ENCODE results near the gene BAZ2A. TPM values are rescaled to one million over a fixed set of nuclear protein-coding genes. Genes with fewer than 3 reads are reported as not detected.
A peak's percentile ranks its signal among the peaks of the same experiment; 100 is the strongest.

BAZ2A gene
- total RNA-seq, 1 experiment from 2014 or later = 2.4 TPM

DNA sequence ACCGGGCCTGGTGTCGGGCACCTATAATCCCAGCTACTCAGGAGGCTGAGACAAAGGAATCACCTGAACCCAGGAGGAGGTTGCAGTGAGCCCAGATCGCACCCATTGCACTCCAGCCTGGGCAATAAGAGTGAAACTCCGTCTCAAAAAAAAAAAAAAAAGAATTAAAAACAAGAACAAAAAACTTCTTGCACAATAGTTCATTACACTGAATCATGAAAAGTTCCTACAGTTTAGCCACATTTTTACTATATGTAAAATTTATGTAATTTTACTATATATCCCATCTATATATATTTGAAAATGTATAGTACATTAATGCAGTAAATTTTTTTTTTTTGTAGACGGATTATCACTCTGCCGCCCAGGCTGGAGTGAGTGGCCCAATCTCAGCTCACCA, 11.1 kb upstream of the BAZ2A start:
- Histone ChIP-seq H3K9me3 (no peaks in the 10 kb centered on the region; the same call in 1 of the 2 replicates), H3K36me3 (peaks cover 82% of the 10 kb centered on the region), H3K4me3 (no peak overlapping the region)

DNA sequence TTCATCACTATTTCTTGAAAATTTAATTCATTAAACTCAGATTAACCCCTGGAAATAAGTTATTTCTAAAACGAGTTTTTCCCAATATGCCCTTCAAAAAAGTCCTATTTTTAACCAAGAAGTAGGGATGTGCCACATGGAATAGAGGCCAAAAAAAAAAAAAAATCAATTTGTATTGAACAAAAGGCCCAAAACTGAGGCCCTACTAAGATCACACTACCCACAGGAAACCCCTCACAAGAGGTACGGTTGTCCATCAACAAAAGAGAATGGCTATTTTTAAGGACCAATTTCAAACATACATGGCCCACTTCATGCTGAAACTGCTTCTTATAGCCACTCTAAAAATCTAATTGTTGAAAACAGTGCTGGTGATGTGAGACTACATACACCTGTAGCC, 7.5 kb upstream of the BAZ2A start:
- no peaks in the 10 kb centered on the region for H3K27me3 ChIP-seq
- DNase-seq = no peak
- H3K9me3 ChIP-seq = no peaks in the 10 kb centered on the region
- H3K36me3 ChIP-seq = peaks cover 51% of the 10 kb centered on the region
- H3K4me3 ChIP-seq = no peak overlapping the region

More for the DNA sequence above, 11.1 kb upstream of the BAZ2A start:
- H3K27me3 ChIP-seq = no peaks in the 10 kb centered on the region
- no peak for DNase-seq

DNA sequence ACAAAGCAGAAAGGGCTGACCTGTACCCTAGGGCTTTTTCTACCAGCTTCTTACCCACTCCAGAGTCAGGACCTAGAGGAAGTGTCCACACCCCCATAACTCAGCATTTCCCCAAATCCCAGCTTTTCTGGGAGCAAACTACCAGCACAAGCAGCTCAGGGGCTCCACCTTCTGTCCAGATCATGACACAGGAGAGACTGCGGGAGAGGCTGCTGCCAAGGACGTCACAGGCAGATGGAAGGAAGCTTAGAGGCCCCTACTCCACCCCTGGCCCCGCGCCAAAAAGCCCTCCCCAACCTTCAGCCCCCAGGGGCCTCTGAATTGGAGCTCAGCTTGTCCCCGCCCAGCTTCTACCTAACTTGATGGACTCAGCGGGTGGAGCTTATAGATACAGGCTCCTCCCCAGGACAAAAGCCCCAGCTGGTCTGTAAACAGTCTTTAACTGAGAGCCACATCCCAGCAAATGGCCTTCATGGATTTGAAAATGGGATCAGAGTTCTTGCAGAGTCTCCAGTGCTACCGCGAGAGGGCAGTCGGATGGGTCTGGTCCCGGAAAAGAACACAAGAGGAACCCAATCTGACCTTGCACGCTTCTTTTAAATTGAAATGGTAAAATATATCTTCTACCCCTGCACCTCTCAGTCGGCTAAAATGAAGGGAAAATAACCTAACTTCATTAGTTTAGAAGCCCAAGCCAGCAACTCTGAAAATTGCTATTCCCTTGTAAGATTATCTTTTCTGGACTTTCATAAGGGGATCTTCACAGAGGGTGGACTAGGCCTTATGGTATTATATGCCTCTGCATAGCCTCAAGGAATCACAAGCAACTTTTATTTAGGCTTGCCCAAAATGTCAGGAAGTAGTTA, 6.8 kb upstream of the BAZ2A start:
- Histone ChIP-seq H3K36me3 (peaks cover 44% of the 10 kb centered on the region), H3K4me3 (peak overlapping the region; percentile 71), H3K27me3 (no peaks in the 10 kb centered on the region), H3K9me3 (no peaks in the 10 kb centered on the region)
- peak; percentile 99 for DNase-seq

DNA sequence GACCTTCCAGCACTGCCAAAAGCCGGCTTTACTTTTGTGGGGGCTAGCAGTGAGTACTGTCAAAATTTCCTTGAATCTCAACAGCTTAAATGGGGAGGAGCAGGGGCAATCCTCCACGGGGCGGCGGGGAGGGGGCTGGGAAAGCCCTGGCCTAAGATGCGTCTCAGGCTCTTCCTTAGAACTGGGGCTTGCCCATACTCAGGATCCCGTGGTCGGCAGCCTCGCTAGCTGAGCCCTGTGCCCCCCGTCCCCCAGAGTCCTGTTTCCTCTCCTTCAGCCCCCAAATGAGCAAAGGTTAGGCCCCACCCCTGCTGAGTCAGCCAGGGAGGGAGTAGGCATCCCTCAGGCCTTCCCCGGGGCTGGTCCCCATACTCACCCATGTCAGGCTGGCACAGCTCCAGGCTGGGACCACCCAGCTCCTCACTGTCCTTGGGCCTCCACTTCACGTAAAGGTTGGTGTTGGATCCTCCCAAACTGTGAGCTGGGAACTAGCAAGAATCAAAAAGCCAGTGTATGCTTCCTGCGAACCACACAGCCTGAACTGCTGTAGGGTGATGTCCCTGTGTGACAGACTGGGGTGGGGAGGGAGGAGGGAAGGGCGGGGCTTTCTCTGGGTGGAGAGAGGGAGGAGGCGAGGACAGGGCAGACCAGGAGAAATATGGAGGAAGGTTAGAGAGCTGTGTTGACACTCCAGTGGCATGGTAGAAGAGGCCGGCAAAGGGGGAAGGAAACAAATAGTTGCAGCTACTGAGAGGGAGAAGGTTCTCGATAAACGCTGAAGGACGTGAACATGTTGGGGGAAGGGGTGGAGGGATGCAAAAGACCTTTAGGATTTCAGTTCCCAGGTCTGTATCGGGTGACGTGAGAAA, 5.9 kb upstream of the BAZ2A start:
- H3K9me3 ChIP-seq = no peaks in the 10 kb centered on the region
- H3K27me3 ChIP-seq = no peaks in the 10 kb centered on the region
- H3K36me3 ChIP-seq = peaks cover 35% of the 10 kb centered on the region
- peak overlapping the region; percentile 71 for H3K4me3 ChIP-seq
- peak; percentile 92 for DNase-seq

DNA sequence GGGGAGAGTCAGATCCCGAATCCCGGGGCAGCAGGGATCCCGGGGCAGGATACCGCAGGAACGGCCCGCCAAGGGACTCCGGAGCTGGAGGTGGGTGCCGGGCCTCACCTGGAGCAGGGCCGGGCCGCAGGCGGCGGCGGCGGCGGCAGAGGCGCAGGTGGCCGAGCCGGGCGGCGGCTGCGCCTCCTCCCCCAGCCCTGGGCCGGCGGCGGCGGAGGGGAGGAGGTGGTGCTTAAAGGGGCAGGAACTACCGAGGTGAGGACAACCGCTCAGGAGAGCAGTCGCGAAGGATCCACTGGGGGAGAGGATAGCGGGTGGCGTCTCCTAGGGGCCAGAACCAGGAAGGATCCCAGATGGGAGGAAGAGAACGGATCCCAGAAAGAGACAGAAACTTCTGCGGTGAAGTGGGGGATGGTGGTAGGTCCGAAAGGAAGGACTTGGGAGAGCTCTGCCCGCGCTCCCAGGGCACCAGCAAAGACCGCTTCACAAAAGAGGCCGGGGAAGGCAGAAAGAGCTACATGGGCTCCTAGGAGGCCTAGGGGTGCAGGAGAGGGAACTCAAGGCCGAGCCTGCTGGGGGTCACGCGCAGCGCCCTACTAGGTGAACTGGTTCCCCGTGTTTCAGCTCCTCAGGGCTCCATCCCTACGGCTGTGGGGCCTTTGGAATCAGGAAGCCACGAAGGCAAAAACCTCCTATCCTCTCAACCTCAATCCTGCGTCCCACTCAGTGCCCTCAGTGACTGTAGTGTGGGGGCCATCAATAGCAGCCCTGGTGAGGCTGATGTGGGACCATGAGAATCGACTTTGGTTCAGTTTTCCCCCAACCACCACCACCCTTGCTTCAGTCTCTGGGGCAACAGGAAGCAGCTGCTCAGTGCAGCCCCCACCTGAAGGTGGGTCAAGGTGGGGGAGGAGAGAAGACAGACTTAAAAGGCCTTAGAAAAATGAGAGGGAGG, 5.0 kb upstream of the BAZ2A start:
- Histone ChIP-seq H3K27me3 (no peaks in the 10 kb centered on the region), H3K9me3 (no peaks in the 10 kb centered on the region), H3K36me3 (peaks cover 31% of the 10 kb centered on the region), H3K4me3 (peak overlapping the region; percentile 71)
- DNase-seq = peak; percentile 81

DNA sequence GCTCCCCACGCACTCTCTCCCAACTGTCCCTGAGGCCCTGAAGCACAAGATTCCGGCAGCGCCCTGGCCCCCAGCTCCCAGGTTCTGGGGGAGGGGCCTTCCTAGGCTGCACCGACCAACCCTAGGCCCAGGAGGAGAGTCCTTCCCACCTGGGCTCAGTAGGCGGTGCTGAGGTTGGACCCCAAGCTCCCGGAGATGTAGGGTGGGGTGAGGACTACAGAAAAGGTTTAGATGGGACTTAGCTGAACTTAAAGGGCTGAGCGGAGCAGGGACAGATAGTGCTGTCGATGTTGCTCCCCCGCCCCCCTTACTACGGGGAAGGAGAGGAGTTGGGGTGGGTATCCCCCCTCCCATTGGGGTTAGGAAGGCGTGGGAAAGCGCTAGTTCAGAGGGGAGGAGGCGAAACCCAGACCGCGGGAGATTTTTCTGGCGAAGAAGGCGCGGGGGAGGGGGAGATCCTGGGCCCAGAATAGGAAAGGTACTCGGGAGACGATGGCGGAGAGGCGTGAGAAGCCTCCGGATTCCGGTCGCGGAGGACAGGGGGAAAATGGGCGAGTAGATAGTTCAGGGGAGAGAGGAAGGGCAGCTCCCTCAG, 4.2 kb upstream of the BAZ2A start:
- Histone ChIP-seq H3K27me3 (no peaks in the 10 kb centered on the region), H3K4me3 (peak overlapping the region; percentile 71), H3K9me3 (no peaks in the 10 kb centered on the region), H3K36me3 (peaks cover 26% of the 10 kb centered on the region)
- peak; percentile 26 for DNase-seq

DNA sequence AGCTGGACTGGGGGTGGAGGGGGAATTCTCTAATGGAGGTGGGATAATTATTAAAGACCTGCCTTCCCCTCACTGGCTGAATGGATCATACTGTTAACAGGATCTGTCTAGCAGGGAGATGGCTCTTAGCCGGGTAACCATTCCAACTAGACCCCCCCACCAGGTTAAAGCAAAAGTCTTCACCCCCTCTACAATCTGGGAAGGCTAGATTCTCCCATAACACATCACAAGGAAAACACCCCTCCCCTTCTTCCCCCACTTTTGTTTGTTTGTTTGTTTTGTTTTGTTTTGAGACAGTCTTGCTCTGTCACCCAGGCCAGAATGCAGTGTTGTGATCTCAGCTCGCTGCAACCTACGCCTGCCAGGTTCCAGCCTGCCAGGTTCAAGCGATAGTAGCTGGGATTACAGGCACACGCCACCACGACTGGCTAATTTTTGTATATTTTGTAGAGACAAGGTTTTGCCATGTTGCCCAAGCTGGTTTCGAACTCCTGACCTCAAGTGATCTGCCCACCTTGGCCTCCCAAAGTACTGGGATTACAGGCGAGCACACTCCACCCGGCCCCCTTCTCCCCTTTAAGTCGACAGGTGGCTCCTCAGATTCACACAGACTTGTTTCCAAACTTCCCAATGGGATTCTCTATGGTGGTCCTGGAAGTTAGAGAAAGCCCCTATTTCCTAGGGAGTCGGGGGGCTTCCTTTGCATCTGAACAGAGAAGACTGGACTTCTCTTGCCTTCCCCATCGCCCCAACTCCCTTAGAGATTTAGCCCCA, 3.5 kb upstream of the BAZ2A start:
- H3K27me3 ChIP-seq = no peaks in the 10 kb centered on the region
- peaks cover 20% of the 10 kb centered on the region for H3K36me3 ChIP-seq
- H3K9me3 ChIP-seq = no peaks in the 10 kb centered on the region
- H3K4me3 ChIP-seq = peak overlapping the region; percentile 71
- no peak for DNase-seq

DNA sequence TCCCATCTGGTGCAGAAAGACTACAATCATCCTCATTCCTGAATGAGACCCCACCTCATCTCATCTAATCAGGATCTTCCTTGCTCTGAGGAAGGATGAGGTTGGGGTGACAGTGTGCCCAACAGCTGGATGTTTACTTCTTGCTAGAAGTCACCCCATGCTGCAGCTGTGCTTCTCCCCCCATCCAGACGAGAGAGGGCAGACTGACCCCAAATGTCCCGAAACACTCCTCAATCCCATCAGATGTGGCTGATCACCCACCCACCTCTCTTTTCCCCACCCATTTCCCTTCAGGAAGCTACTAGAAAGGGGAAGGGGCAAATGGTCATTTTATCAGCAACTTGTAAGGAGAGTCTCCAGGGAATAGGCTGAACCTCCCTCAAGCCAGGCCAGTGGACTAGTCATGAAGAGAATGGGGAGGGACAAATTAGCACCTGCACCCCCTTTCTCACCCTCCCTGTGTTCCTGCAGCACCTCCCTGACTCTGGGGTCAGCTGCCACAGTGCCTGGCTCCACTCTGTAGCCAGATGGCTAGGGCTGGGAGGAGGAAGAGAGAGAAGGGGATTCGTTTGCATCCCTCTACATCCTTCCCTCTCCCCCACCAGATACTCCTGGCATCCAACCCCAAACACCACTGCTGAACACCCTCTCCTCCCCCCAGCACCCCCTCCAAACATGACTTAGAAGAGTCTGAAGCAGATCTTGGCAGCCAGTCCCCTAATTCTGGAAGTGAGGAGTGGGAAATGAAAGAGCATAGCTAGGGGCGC, 2.8 kb upstream of the BAZ2A start:
- no peak overlapping the region for H3K4me3 ChIP-seq
- DNase-seq = no peak
- H3K27me3 ChIP-seq = no peaks in the 10 kb centered on the region
- H3K9me3 ChIP-seq = no peaks in the 10 kb centered on the region
- peaks cover 14% of the 10 kb centered on the region for H3K36me3 ChIP-seq

DNA sequence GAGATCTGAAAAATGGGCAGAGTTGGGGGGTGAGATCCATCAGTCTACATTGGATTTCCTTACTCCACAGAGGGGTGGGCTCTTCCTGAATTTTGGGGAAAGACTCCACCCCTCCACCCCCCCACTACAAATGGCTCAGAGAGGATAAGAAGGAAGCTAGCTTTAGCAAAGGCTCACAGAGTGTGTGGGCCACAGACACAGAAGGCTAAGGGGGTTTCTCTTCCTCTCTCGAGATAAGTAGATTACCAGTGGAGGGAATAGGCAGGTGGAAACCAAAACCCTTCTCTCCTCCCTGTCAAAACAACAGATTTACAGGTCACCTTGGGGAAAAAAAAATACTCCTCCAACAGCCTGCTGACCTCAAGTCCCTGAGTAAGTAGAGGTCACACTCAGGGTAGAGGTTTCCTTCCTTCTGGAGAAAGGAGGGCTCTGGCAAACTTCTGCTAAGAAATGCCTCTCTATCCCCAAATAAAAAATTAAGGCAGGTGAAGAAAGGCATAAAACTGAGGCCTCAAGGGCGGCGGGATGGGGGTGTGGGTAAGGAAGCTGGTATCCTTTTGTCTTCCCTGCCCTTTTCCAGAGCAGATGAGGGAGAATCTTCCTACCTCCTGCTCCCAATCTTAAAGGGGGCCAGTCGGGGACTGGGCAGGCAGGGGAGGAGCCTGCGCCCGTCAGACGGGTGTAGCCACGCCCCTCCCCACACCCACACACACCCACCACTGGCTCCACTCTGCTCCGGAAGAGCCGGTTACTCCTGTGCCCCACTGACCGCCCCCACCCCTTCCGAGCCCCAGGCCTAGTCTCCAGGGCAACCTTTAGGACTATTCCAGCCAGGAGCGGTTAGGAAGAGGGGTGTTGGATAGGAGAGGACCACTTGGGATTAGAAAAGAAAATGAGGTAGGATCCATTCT, 1.9 kb upstream of the BAZ2A start:
- Histone ChIP-seq H3K4me3 (no peak overlapping the region), H3K27me3 (no peaks in the 10 kb centered on the region), H3K36me3 (peaks cover 9% of the 10 kb centered on the region), H3K9me3 (no peaks in the 10 kb centered on the region)
- peak; percentile 60 for DNase-seq

DNA sequence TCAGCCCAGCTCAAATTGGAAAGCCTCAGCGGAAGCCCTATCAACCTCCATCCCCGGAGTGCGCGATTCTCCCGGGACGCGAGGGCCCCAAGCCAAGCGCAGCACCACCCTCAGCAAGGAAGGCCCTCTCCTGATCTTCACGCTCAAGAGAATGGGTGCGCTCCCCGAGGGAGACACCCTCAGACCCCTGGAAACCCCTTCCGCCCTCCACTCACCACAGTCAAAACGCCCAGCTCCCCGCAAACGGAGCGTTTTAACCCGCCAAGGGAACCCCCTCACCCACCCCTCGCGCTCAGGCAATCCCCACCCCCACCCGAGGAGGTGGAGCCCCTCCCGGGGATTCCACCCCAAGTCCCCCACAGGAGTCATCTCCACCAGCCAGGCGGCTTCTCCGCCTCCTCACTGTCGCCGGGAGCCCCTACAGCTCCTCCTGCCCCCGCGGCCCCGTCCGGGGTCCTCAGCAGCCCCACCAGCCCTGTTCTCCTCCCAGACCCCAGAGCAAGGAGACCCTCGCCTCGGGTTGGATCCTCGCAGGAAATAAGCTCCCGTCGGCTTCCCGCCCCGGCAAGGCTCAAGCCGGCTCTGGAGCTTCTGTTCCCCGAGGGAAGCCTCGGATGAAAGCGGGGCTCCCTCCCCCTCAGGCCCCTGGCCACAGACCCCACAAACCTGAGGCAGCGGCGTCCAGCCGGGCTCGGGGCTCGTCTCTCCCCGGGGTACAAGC, 507 bp downstream of the BAZ2A start:
- peak; percentile 43 for DNase-seq

DNA sequence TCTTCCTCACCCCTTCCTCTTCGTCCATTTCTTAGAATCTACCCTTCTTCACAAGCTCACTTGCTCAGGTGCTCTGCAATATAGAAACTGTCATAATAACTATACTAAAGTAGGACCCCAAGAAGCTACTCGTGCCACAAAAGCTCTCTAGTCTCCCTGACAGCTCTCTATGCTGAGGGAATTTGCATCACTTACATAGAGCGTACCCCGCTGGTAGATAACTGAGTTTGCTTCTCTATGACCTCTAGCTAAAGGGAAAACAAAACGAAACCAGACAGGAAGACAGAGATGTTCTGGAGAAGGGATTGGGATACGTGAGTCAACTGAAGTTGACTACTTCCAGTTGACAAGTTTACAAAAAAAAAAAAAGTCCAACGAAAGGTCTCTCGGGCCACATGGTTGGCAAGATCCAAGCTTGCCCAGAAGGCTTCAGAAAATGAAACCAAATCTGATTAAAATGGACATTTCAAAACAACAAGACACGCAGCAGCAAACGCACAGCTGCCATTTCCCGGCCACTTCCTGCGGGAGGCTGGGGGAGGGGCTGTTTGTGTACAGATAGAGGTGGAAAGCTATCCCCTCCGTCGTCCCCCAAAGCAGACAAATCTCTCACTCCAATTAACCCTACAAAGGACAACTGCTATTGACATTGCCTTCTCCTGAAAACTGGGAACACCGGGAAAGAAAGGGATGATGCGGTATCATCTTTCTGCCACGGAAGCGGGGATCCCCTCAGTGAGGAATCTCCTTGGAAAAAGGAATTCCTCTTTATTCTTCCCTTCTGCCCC, 1.3 kb downstream of the BAZ2A start:
- Histone ChIP-seq H3K4me3 (peak overlapping the region; percentile 97), H3K27me3 (no peaks in the 10 kb centered on the region), H3K9me3 (no peaks in the 10 kb centered on the region), H3K36me3 (peaks cover 36% of the 10 kb centered on the region)
- peak; percentile 56 for DNase-seq

More for the DNA sequence above, 507 bp downstream of the BAZ2A start:
- peak overlapping the region; percentile 97 for H3K4me3 ChIP-seq
- H3K36me3 ChIP-seq = peaks cover 30% of the 10 kb centered on the region
- H3K9me3 ChIP-seq = no peaks in the 10 kb centered on the region
- H3K27me3 ChIP-seq = no peaks in the 10 kb centered on the region

DNA sequence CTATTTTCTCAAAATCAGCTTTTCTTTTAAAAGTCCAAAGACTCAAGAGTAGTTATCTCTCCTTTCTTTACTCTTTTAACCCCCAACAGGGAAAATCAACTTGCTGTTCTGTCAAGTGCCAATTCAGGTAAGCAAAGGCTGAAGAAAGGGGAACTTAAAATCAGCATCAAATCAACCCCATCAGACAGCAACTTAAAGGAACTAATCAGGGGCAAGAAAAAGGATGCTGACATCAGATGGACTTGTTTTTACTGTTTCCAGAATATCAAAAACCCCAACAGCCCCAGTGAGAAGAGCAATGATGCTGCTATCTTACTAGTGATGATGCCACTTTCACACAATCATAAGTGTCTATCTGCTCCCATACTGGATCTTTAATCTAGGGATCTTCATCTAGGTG, 3.4 kb downstream of the BAZ2A start:
- H3K36me3 ChIP-seq = peaks cover 42% of the 10 kb centered on the region
- no peaks in the 10 kb centered on the region for H3K27me3 ChIP-seq
- H3K9me3 ChIP-seq = no peaks in the 10 kb centered on the region
- DNase-seq = no peak
- H3K4me3 ChIP-seq = no peak overlapping the region

DNA sequence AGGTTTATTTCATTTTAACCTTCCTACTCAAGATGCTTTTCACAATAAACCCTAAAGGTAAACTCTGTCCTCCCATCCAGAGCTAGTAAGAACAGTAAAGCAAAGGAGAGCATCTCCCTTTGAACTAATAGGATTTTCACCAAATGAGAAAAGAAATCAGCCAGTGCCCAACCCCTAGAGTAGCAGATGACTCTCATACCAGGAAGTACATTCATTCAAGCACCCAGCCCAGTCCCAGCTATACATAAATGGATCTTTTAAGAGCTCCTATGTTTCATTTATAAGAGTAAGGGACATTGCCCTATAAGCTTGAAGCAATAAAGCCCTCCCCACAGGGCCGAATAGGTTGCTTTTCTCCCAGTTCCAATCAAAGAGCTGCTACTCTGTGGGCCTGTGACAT, 7.6 kb downstream of the BAZ2A start:
- no peak for DNase-seq
- Histone ChIP-seq H3K4me3 (no peak overlapping the region), H3K27me3 (no peaks in the 10 kb centered on the region), H3K36me3 (peaks cover 54% of the 10 kb centered on the region), H3K9me3 (no peaks in the 10 kb centered on the region)

Data from MG63 (cell line).